Activated B cell treated with CpG ODN at 0.5 μM for 24 hours (primary cell): ENCODE data around the gene MYL11. TPM values are rescaled to one million over a fixed set of nuclear protein-coding genes. Genes with fewer than 3 reads are reported as not detected.

Experiments used
- ATAC-seq: fragments of 200-7000 bp; cut with Tn5 transposase; one replicate; pipeline ENCODE4 v1.10.0; 2021; ENCODE audit warnings: low read depth, mild to moderate bottlenecking, moderate library complexity
- CTCF ChIA-PET: fragments of 350-600 bp; sonication (Branson Sonifier 250); formaldehyde crosslinking; loops from one replicate; lab custom pipeline; 2021; ENCODE audit warnings: antibody characterized with exemption; lab: Charles Lee
- POLR2A ChIA-PET: fragments of 350-600 bp; sonication (Branson Sonifier 250); formaldehyde crosslinking; loops from one replicate; lab custom pipeline; 2021; ENCODE audit warnings: antibody characterized with exemption; lab: Charles Lee
- DNase-seq: peaks from one replicate; pipeline ENCODE4 v3.0.0; 2022
- H3K27ac Mint-ChIP-seq: one replicate; pipeline ENCODE4 v1.8.0; 2020; ENCODE audit warnings: mixed read lengths
- H3K27me3 Mint-ChIP-seq: one replicate; pipeline ENCODE4 v1.8.0; 2021; ENCODE audit warnings: mixed read lengths
- H3K36me3 Mint-ChIP-seq: one replicate; pipeline ENCODE4 v1.8.0; 2021; ENCODE audit warnings: low read depth, mixed read lengths
- H3K4me1 Mint-ChIP-seq: one replicate; pipeline ENCODE4 v1.8.0; 2021; ENCODE audit warnings: mixed read lengths
- H3K4me3 Mint-ChIP-seq: one replicate; pipeline ENCODE4 v1.8.0; 2020; ENCODE audit warnings: mild to moderate bottlenecking, mixed read lengths
- H3K9me3 Mint-ChIP-seq: one replicate; pipeline ENCODE4 v1.8.0; 2020; ENCODE audit warnings: mixed read lengths
- intact Hi-C: fragments of 100-400 bp; cut with micrococcal nuclease; formaldehyde crosslinking; loops from one replicate; pipeline ENCODE4 v1.15.1; 2024
- total RNA-seq: library from RNA; stranded (reverse); gene quantifications from 2 replicates; pipeline ENCODE4 v1.2.3, GENCODE V29; 2022
- TF ChIP-seq, protein P1 (sequence below): fragments of 200-600 bp; IDR thresholded peaks from one replicate; pipeline ENCODE4 v1.8.0; 2022; ENCODE audit warnings: antibody characterized with exemption, mild to moderate bottlenecking

The MYL11 gene
- total RNA-seq, 1 donor from 2014 or later: not detected

GRCh38 chr16:30416624-30417528 lies 42.3 kb downstream of the MYL11 start:
- peaks cover 30% of the 10 kb centered on the region for H3K36me3 Mint-ChIP-seq
- ATAC-seq: no peak

GRCh38 chr16:30417529-30418349 lies 43.1 kb downstream of the MYL11 start:
- peak; percentile 84 for DNase-seq
- Mint-ChIP-seq H3K36me3 (peaks cover 32% of the 10 kb centered on the region), H3K4me3 (peak overlapping the region; percentile 71), H3K27ac (peak overlapping the region; percentile 69), H3K27me3 (no peaks in the 10 kb centered on the region), H3K9me3 (no peaks in the 10 kb centered on the region), H3K4me1 (peaks cover 12% of the 10 kb centered on the region)
- TF ChIP-seq, protein P1, sequence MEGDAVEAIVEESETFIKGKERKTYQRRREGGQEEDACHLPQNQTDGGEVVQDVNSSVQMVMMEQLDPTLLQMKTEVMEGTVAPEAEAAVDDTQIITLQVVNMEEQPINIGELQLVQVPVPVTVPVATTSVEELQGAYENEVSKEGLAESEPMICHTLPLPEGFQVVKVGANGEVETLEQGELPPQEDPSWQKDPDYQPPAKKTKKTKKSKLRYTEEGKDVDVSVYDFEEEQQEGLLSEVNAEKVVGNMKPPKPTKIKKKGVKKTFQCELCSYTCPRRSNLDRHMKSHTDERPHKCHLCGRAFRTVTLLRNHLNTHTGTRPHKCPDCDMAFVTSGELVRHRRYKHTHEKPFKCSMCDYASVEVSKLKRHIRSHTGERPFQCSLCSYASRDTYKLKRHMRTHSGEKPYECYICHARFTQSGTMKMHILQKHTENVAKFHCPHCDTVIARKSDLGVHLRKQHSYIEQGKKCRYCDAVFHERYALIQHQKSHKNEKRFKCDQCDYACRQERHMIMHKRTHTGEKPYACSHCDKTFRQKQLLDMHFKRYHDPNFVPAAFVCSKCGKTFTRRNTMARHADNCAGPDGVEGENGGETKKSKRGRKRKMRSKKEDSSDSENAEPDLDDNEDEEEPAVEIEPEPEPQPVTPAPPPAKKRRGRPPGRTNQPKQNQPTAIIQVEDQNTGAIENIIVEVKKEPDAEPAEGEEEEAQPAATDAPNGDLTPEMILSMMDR: no peak
- ChIA-PET POLR2A (interaction anchor here (0.5 to 3.0 kb wide), 48 partner anchors 10 to 995 kb away, joined by 3 to 51 read pairs (median 6); partner anchors contain the start of genes ALDOA, CD2BP2, CORO1A and DCTPP1), CTCF (interaction anchor here (0.8 to 3.3 kb wide), 8 partner anchors 8 to 211 kb away, joined by 3 to 22 read pairs (median 4); partner anchors contain the start of genes DCTPP1 and ITGAL)
- ATAC-seq: peak; percentile 86
- intact Hi-C loops: loop anchor here (1.0 to 2.0 kb wide), 3 partner anchors 13 to 39 kb away; partner anchors contain the start of gene DCTPP1

More at GRCh38 chr16:30416624-30417528, 42.3 kb downstream of the MYL11 start:
- Mint-ChIP-seq H3K4me1 (peaks cover 13% of the 10 kb centered on the region), H3K9me3 (no peaks in the 10 kb centered on the region), H3K27me3 (no peaks in the 10 kb centered on the region), H3K27ac (peak overlapping the region; percentile 36), H3K4me3 (peak overlapping the region; percentile 61)
- CTCF ChIA-PET: interaction anchor here (1.3 to 3.3 kb wide), 4 partner anchors 8 to 21 kb away, joined by 4 to 22 read pairs (median 12); partner anchors contain the start of gene DCTPP1
- intact Hi-C loops: loop anchor here (1.0 to 2.0 kb wide), 2 partner anchors 16 to 39 kb away; no protein-coding TSS in a partner anchor
- DNase-seq: no peak
- POLR2A ChIA-PET: interaction anchor here (0.7 to 3.0 kb wide), 35 partner anchors 9 to 609 kb away, joined by 3 to 51 read pairs (median 7); partner anchors contain the start of genes ALDOA, CD2BP2, CORO1A and DCTPP1
- TF ChIP-seq, protein P1: no peak

- Mint-ChIP-seq H3K9me3 (no peaks in the 10 kb centered on the region), H3K4me3 (peak overlapping the region; percentile 46), H3K4me1 (peaks cover 11% of the 10 kb centered on the region), H3K27ac (peak overlapping the region; percentile 65), H3K36me3 (peaks cover 34% of the 10 kb centered on the region), H3K27me3 (no peaks in the 10 kb centered on the region)
- TF ChIP-seq, protein P1: no peak
- ChIA-PET POLR2A (interaction anchor here (0.5 to 3.0 kb wide), 41 partner anchors 11 to 996 kb away, joined by 3 to 51 read pairs (median 6); partner anchors contain the start of genes ALDOA, CD2BP2, CORO1A and DCTPP1), CTCF (interaction anchor here (0.8 to 3.3 kb wide), 8 partner anchors 9 to 210 kb away, joined by 3 to 22 read pairs (median 4); partner anchors contain the start of genes DCTPP1 and ITGAL)
- no peak for DNase-seq
- intact Hi-C loops: loop anchor here (1.0 kb wide), 1 partner anchor 12 kb away; the partner anchor contains the start of gene DCTPP1
- no peak for ATAC-seq
Observed at GRCh38 chr16:30418350-30419181, 44.0 kb downstream of the MYL11 start.

DNA sequence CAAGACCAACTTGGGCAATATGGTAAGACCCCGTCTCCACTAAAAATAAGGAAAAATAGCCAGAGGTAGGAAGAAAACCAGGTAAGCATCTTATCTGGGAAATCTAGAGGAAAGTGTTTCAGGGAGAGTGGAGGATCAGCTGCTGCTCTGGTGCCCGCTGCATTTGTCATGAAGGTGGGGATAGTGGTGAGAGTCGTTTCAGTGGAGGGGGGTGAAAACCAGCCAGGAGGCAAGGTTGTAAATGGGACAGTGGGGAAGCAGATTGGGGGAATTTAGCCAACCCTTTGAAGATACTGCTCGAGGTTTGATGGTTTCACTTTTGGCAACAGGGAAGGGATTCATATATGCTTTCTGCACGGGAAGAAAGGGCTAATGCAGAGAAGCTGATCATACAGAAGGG lies 46.4 kb downstream of the MYL11 start:
- intact Hi-C loops: no loop called here
- DNase-seq (no peak), ATAC-seq (no peak)
- Mint-ChIP-seq H3K4me1 (peaks cover 13% of the 10 kb centered on the region), H3K27ac (no peak overlapping the region), H3K36me3 (peaks cover 51% of the 10 kb centered on the region), H3K9me3 (no peaks in the 10 kb centered on the region), H3K4me3 (no peak overlapping the region), H3K27me3 (no peaks in the 10 kb centered on the region)
- TF ChIP-seq, protein P1: no peak
- POLR2A ChIA-PET: interaction anchor here (0.8 kb wide), 1 partner anchor 213 kb away, joined by 3 read pairs; no protein-coding TSS in a partner anchor
- CTCF ChIA-PET: interaction anchor here (1.4 kb wide), 1 partner anchor 9 kb away, joined by 6 read pairs; the partner anchor contains the start of gene DCTPP1
